Mucosa of stomach (tissue), 1 donor: ENCODE measurements around the gene UBASH3A.

Experiments used
- H3K27me3 ChIP-seq: one replicate; pipeline ENCODE4 v1.7.0; 2013; ENCODE audit warnings: mild to moderate bottlenecking, low read length; ENCODE audit not compliant: control insufficient read depth, insufficient read depth
- H3K36me3 ChIP-seq: one replicate; pipeline ENCODE4 v1.7.0; 2013; ENCODE audit warnings: low read length; ENCODE audit not compliant: control insufficient read depth, insufficient read depth
- H3K4me1 ChIP-seq: one replicate; pipeline ENCODE4 v1.7.0; 2013; ENCODE audit warnings: mild to moderate bottlenecking, low read length; ENCODE audit not compliant: control insufficient read depth, insufficient read depth
- H3K4me3 ChIP-seq: one replicate; pipeline ENCODE4 v1.7.0; 2013; ENCODE audit warnings: low read length
- H3K9ac ChIP-seq: one replicate; pipeline ENCODE4 v1.7.0; 2013; ENCODE audit warnings: mild to moderate bottlenecking, low read length, moderate library complexity
- H3K9me3 ChIP-seq: one replicate; pipeline ENCODE4 v1.7.0; 2013; ENCODE audit warnings: mild to moderate bottlenecking, low read length, moderate library complexity; ENCODE audit not compliant: control insufficient read depth
- donor health status: Pancreatic carcinoma.

The UBASH3A gene

GRCh38 chr21:42472521-42472920 lies 68.8 kb downstream of the UBASH3A start:
- Histone ChIP-seq H3K27me3 (no peaks in the 10 kb centered on the region), H3K9ac (no peak overlapping the region), H3K4me3 (no peak overlapping the region), H3K36me3 (no peaks in the 10 kb centered on the region), H3K4me1 (peaks cover 42% of the 10 kb centered on the region), H3K9me3 (no peaks in the 10 kb centered on the region)

GRCh38 chr21:42473498-42474042 lies 69.9 kb downstream of the UBASH3A start:
- Histone ChIP-seq H3K9me3 (no peaks in the 10 kb centered on the region), H3K4me3 (no peak overlapping the region), H3K36me3 (no peaks in the 10 kb centered on the region), H3K4me1 (peaks cover 31% of the 10 kb centered on the region), H3K9ac (peak overlapping the region; percentile 42), H3K27me3 (no peaks in the 10 kb centered on the region)

DNA sequence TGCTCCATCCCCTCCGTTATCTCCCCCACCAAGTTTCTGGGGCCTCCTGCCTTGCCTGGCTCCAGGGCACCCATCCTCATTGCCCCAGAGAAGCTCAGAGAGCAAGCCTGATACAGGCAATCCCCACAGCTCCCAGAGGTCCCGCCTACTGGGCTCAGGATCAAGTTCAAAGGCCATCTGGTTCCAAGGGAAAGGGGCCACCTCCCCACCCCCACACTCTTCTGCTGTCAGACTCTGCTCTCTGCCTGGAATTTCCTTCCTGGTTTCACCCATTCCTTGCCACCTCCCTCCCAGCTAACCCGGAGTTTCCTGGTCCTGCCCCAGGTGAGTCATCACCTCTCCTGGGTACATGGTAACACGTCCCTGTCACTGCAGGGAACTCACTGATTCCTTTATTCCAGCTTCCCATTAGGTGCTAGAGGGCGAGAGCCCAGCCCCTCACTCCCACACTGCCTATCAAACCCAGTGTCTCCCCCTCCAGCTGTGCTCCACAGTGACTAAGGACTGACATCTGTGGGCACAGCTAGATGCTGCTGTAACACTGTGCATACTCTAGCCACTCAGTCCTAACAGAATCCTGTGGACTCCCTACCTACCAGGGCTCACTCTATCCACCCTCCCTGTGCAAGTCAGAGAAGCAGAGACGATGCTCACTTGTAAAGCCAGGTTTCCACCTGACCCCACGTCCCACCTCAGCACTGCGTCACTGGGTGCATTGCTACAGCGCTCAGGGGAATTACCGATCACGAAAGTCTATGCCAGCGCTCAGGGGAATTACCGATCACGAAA lies 70.5 kb downstream of the UBASH3A start:
- Histone ChIP-seq H3K27me3 (no peaks in the 10 kb centered on the region), H3K36me3 (no peaks in the 10 kb centered on the region), H3K9me3 (no peaks in the 10 kb centered on the region), H3K4me1 (peaks cover 24% of the 10 kb centered on the region), H3K9ac (peak overlapping the region; percentile 42), H3K4me3 (no peak overlapping the region)

GRCh38 chr21:42475036-42475435 lies 71.3 kb downstream of the UBASH3A start:
- Histone ChIP-seq H3K9ac (peak overlapping the region; percentile 42), H3K27me3 (no peaks in the 10 kb centered on the region), H3K36me3 (no peaks in the 10 kb centered on the region), H3K4me1 (peaks cover 17% of the 10 kb centered on the region), H3K9me3 (no peaks in the 10 kb centered on the region), H3K4me3 (no peak overlapping the region)

DNA sequence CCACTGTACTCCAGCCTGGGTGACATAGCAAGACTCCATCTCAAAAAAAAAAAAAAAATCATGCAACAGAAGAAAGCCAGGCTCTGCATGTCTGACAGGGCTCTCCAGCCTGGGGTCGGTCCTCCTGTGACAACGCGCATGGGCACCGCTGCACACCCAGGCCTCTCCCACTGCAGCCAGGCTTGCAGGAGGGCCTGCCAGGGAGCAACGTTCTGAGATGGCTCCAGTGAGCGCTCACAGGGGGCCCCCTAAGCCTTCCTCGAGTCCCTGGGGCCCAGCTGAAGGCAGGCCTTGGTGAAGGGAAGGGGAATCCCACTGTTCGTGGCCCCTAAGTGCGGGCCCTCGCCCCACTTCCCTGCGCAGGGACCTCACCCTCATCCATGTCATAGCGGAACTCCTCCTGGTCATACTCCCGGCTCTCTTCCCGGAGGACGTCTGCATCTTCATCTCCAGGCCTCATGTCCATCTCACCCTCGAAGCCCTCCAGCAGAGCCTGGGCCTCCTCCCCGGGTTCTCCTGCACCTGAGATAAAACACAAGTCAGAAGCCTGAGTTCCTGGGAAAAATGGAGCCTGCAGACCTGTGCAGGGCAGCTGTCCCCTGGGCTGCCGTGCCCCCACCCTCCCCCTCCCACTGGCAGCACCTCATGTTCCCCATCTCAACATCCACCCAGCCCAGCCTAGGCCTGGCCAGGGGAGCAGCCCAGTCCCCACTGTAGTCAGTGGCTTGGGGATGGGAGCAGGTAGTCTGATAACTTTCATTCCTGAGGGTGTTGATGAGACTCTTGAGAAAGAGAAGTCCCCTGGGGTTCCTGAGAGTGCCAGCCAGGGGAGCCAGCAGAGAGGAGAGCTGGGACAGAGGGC lies 72.1 kb downstream of the UBASH3A start:
- peaks cover 17% of the 10 kb centered on the region for H3K4me1 ChIP-seq
- no peaks in the 10 kb centered on the region for H3K27me3 ChIP-seq
- no peaks in the 10 kb centered on the region for H3K36me3 ChIP-seq
- H3K9me3 ChIP-seq, result no peaks in the 10 kb centered on the region
- H3K4me3 ChIP-seq, result no peak overlapping the region
- no peak overlapping the region for H3K9ac ChIP-seq

DNA sequence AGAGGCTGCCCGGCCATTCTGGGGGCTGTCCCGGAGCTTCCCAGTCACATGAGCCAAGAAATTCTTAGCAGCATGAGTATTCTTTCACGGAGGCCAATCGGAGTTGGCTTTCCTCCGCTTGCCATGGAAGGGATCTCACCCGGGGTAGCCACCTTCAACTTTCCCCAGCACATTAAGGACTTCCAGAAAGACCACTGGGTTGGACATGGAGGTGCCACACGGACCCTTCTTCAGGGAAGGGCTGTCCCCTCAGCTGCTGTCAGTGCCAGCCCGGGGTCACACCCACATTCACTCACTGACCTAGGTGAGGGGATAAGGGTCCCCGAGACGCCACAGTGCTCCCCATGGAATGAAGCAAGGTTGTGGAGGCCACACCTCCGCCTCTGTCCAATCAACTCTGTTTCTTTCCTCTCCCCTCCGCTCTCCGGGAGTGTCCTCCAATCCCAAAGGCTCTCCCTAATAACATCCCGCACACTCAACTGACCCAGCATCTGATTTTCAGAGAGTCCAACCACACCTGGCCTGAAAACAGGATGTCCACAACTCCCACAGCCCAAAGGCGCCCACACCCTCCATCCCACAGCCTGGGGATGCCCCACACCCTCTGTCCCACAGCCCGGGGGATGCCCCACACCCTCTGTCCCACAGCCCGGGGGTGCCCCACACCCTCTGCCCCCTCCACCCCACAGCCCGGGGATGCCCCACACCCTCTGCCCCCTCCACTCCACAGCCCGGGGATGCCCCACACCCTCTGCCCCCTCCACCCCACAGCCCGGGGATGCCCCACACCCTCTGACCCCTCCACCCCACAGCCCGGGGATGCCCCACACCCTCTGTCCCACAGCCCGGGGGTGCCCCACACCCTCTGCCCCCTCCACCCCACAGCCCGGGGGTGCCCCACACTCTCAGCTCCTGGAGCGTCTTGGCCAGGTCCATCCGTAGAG lies 73.0 kb downstream of the UBASH3A start:
- no peak overlapping the region for H3K9ac ChIP-seq
- H3K4me1 ChIP-seq, result peaks cover 19% of the 10 kb centered on the region
- H3K27me3 ChIP-seq, result no peaks in the 10 kb centered on the region
- H3K9me3 ChIP-seq, result no peaks in the 10 kb centered on the region
- H3K36me3 ChIP-seq, result no peaks in the 10 kb centered on the region
- H3K4me3 ChIP-seq, result no peak overlapping the region

DNA sequence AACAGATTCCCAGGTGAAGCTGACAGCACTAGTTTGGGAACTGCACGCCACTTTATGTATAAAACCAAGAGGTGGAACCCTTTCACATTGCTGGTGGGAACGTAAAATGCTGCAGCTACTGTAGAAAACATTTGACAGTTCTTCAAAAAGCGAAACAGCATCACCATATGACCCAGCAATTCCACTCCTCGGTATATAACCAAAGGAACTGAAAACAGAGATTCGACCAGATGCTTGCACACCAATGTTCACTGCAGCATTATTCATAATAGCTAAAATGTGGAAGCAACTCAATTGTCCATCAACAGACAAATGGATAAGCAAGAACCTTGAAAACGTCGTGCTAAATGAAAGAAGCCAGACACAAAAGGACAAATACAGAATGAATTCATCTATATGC lies 74.8 kb downstream of the UBASH3A start:
- no peak overlapping the region for H3K9ac ChIP-seq
- peaks cover 31% of the 10 kb centered on the region for H3K4me1 ChIP-seq
- no peak overlapping the region for H3K4me3 ChIP-seq
- no peaks in the 10 kb centered on the region for H3K27me3 ChIP-seq
- H3K9me3 ChIP-seq, result no peaks in the 10 kb centered on the region
- H3K36me3 ChIP-seq, result no peaks in the 10 kb centered on the region

GRCh38 chr21:42479582-42479981 lies 75.9 kb downstream of the UBASH3A start:
- Histone ChIP-seq H3K9me3 (no peaks in the 10 kb centered on the region), H3K36me3 (no peaks in the 10 kb centered on the region), H3K4me1 (peaks cover 20% of the 10 kb centered on the region), H3K4me3 (no peak overlapping the region), H3K27me3 (no peaks in the 10 kb centered on the region), H3K9ac (no peak overlapping the region)

- Histone ChIP-seq H3K4me3 (no peak overlapping the region), H3K4me1 (peaks cover 14% of the 10 kb centered on the region), H3K36me3 (no peaks in the 10 kb centered on the region), H3K9me3 (no peaks in the 10 kb centered on the region), H3K27me3 (no peaks in the 10 kb centered on the region), H3K9ac (no peak overlapping the region)
Measured at GRCh38 chr21:42480736-42481135, 77.0 kb downstream of the UBASH3A start.

DNA sequence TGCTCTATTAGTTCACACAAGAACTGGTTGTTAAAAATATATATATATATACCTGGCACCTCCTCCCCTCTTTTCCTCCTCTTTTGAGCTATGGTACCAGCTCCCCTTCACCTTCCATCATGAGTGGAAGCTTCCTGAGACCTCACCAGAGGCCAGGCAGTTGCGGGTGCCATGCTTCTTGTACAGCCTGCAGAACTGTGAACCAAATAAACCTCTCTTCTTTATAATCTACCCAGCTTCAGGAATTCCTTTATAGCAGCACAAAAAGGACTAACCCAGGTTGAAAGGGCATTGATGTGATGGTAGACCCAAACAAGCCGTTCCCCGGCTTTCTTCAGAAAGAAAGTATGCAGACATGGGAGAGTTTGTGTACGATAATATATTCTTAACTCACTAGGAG lies 77.5 kb downstream of the UBASH3A start:
- Histone ChIP-seq H3K9me3 (no peaks in the 10 kb centered on the region), H3K4me3 (no peak overlapping the region), H3K4me1 (peaks cover 14% of the 10 kb centered on the region), H3K36me3 (no peaks in the 10 kb centered on the region), H3K27me3 (no peaks in the 10 kb centered on the region), H3K9ac (no peak overlapping the region)

DNA sequence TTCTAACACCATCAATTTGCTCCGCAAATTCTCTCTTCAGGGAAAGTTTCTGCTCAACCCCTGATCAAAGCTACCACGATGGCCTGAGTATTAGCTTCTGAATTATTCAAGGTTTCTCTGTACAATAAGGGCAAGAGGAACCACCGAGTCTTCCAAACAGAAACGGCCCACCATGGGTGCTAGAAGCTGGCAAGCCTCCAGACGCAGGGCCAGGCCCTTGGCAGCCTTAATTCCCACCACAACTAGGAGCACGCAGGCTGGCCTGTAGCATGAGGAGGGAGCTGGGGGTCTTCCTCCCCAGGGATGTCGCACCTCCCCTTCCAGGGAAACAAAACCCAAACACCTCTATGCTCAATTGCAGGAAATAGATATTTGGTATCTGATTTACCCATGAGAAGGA lies 81.3 kb downstream of the UBASH3A start:
- Histone ChIP-seq H3K9me3 (no peaks in the 10 kb centered on the region), H3K4me3 (no peak overlapping the region), H3K36me3 (no peaks in the 10 kb centered on the region), H3K27me3 (no peaks in the 10 kb centered on the region), H3K4me1 (peaks cover 14% of the 10 kb centered on the region), H3K9ac (no peak overlapping the region)
